GM18868 (cell line): ENCODE measurements around the gene RASA3.
"Not testable (repeated sequence)": the region's sequence is repeated elsewhere in the genome, so short reads cannot be mapped to it uniquely, and the experiment has no call there.

Experiments
- ATAC-seq: cut with Tn5 transposase; IDR thresholded peaks from one replicate; pipeline ENCODE4 v1.9.1; 2021; ENCODE audit warnings: mild to moderate bottlenecking, moderate library complexity; ENCODE audit not compliant: unreplicated experiment

RASA3 gene

GRCh38 chr13:113996081-113996911 lies 136.1 kb downstream of the RASA3 start:
- no peak for ATAC-seq

- ATAC-seq = no peak
Observed at GRCh38 chr13:113995051-113995601, 137.3 kb downstream of the RASA3 start.

- ATAC-seq = no peak
Observed at GRCh38 chr13:113992276-113993005, 140.0 kb downstream of the RASA3 start.

GRCh38 chr13:113991676-113992179 lies 140.7 kb downstream of the RASA3 start:
- ATAC-seq = no peak

GRCh38 chr13:113991191-113991669 lies 141.2 kb downstream of the RASA3 start:
- no peak for ATAC-seq

GRCh38 chr13:113990321-113990837 lies 142.0 kb downstream of the RASA3 start:
- no peak for ATAC-seq

- ATAC-seq = no peak
Observed at GRCh38 chr13:113989585-113990300, 142.7 kb downstream of the RASA3 start.

- ATAC-seq = not testable (repeated sequence)
Observed at GRCh38 chr13:113988859-113989258, 143.6 kb downstream of the RASA3 start.

- ATAC-seq = no peak
Observed at GRCh38 chr13:113982296-113982661, 150.1 kb downstream of the RASA3 start.

GRCh38 chr13:113981611-113982295 lies 150.7 kb downstream of the RASA3 start:
- no peak for ATAC-seq

- no peak for ATAC-seq
Observed at GRCh38 chr13:113981194-113981605, 151.2 kb downstream of the RASA3 start.

- no peak for ATAC-seq
Observed at GRCh38 chr13:113980489-113981064, 151.8 kb downstream of the RASA3 start.

GRCh38 chr13:113979791-113980471 lies 152.5 kb downstream of the RASA3 start:
- no peak for ATAC-seq

- ATAC-seq = no peak
Observed at GRCh38 chr13:113978741-113979481, 153.5 kb downstream of the RASA3 start.

- no peak for ATAC-seq
Observed at GRCh38 chr13:113977976-113978375, 154.4 kb downstream of the RASA3 start.

GRCh38 chr13:113976711-113977684 lies 155.4 kb downstream of the RASA3 start:
- ATAC-seq = no peak

- ATAC-seq = no peak
Observed at GRCh38 chr13:113975416-113975815, 157.0 kb downstream of the RASA3 start.
